Breast epithelium (tissue), 3 donors: ENCODE data around the gene LILRA6.

ENCODE experiments used
- CTCF ChIP-seq, 3 donors: fragments of 450-650 bp; IDR thresholded peaks; one replicate each; pipeline ENCODE4 v1.5.1; 2016 to 2017; ENCODE audit warnings: antibody characterized with exemption in 3 of 3, mild to moderate bottlenecking in 3 of 3, moderate library complexity in 3 of 3
- POLR2A ChIP-seq: fragments of 450-650 bp; IDR thresholded peaks from one replicate; pipeline ENCODE4 v1.6.1; 2016; ENCODE audit warnings: antibody characterized with exemption, mild to moderate bottlenecking, moderate library complexity
- POLR2AphosphoS5 ChIP-seq, 3 donors: sonication (generic); formaldehyde crosslinking; IDR thresholded peaks; one replicate each; pipeline ENCODE4 v1.6.1; 2017; ENCODE audit warnings: antibody characterized with exemption in 3 of 3

GRCh38 chr19:54207676-54207982 is 35.0 kb downstream of the LILRA6 start:
- TF ChIP-seq CTCF (IDR thresholded peaks at IDR 0.05) (no peak), POLR2A (no peak), POLR2AphosphoS5 (IDR thresholded peaks at IDR 0.05) (no peak)
